GM12801 (cell line): ENCODE measurements around the gene CYP2D6.

ENCODE experiments used
- TF ChIP-seq, protein P1 (sequence below): IDR thresholded peaks from one replicate; pipeline ENCODE4 v1.5.1; 2011; ENCODE audit warnings: control low read depth; ENCODE audit not compliant: insufficient read length; ENCODE audit errors: extremely low read depth

The CYP2D6 gene

DNA sequence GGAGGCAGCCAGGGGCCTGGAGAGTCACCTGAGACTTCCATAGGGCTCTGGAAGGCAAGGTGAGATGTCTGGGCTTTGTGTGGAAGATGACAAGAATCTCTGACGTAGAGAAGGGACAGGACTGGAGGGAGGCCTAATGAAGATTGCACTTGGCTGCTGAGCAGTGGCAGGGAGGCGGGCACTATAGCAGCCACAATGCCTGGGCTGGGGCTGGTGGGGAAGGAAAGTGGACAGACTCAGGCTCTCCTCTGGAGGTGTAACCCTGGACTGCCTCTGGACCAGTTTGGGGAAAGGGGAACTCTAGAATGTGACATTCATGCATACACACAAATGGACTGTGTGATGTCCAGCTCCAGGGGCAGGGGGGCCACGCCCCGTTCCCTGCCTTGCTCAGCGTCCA is 34.3 kb upstream of the CYP2D6 start:
- TF ChIP-seq, protein P1, sequence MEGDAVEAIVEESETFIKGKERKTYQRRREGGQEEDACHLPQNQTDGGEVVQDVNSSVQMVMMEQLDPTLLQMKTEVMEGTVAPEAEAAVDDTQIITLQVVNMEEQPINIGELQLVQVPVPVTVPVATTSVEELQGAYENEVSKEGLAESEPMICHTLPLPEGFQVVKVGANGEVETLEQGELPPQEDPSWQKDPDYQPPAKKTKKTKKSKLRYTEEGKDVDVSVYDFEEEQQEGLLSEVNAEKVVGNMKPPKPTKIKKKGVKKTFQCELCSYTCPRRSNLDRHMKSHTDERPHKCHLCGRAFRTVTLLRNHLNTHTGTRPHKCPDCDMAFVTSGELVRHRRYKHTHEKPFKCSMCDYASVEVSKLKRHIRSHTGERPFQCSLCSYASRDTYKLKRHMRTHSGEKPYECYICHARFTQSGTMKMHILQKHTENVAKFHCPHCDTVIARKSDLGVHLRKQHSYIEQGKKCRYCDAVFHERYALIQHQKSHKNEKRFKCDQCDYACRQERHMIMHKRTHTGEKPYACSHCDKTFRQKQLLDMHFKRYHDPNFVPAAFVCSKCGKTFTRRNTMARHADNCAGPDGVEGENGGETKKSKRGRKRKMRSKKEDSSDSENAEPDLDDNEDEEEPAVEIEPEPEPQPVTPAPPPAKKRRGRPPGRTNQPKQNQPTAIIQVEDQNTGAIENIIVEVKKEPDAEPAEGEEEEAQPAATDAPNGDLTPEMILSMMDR, result no peak

DNA sequence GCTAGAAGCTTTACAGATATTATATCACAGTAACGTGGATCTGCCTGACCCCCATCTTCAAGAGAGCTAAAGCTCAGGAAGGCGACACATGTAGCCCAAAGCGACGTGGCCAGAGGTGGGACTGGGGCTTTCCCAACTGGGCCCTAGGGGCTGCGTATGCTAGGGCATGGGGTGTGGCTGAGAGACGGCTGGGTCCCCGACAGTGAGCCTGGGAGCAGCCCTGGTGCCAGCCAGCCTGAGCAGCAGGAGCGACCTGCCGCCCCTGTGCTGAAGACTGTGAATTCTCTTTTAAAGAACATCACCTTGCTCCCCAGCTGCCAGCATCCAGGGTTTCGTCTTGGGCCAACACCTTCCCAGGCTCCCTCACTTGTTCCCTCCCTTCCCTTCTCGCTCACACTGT is 32.9 kb upstream of the CYP2D6 start:
- TF ChIP-seq, protein P1, result no peak

DNA sequence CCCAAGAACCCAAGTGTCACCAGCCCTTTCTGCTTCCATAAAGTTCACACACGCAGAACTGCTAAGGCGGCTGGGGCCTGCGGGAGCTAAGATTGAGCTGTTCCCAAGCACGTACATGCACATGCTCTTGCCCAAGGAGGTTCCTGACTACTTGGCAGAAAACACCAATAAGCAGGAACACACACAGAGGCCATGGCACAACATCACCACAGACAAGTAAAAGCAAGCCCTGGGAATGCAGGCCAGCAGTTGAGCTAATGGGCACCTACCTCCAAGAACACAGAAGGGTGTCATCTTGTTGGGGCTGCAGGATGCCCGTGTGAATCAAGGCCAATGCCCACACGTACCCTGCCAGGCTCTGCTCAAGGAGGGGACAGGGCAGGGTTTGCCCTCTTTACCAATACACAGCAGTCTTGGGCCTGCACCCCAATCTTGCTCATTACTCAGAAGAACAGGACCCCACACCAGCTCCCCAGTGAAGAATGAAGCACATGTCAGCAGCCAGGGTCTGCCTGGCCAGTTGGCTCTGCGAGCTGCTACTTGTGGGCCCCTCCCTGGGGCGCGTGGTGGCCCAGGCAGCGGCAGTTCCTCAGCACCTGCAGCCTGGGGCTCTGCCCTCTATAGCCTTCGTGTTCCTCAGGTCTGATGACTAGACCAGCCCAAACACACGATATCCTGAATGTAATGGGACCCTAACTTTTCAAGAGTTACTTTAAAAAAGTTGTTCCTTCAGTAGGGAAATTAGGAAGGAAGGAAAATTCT is 32.3 kb upstream of the CYP2D6 start:
- TF ChIP-seq, protein P1, result no peak

DNA sequence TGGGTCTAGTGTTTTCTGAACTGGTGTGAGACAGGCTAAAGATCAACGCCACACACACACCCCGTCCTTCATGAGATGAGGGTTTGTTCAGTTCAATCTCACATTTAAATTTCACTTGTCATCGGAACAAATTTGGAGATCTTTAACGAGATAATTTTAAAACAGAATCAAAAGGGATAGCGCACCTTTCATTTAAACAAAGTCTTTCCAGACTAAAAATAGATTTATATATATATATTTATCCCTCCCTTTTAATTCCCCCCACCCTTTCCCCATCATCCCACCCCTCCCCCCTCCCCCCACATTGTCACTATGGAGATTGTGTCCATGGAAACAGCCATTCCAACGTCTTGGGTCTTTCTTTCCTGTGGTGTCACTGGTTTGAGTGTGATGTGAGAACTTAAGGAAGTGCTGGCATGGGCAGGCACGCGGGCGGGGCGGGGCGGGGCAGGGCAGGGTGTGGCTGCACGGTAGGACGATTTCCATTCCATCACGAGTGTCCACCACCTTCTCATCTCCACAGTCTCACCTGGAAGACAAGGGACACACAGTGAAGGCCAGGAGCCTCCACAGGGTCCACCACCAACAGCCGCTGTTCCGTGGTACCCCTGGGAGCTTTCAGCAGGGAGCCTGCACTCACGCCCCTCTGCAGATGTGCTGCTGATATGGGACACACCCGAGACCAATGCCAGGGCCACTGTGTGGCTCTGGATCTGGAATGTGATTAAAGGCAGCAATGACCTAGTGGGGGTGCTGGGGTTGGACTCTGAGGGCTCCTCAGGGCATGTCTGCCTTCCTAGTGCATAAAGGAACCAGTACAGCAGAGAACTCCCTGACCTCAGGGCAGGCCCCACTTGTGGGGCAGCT is 30.5 kb upstream of the CYP2D6 start:
- TF ChIP-seq, protein P1, result no peak

DNA sequence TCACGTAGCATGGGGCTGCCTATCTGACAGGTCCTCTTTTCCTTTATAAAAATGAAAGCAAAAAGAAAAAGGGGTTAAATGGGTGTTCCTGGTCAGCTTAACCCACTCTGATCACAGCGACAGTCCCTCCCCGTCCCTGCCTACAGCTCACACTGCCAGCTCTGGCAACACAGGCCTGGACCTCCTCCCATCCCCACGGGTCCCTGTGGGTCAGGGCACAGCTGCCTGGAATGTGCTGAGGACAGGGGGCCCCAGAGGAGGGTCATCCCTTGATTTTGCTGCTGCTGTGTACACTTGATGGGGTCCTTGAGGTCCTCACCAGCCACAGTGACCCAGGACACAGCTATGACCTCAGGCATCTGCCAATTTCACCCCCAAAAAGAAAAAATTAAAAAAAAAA is 29.6 kb upstream of the CYP2D6 start:
- TF ChIP-seq, protein P1, result no peak

DNA sequence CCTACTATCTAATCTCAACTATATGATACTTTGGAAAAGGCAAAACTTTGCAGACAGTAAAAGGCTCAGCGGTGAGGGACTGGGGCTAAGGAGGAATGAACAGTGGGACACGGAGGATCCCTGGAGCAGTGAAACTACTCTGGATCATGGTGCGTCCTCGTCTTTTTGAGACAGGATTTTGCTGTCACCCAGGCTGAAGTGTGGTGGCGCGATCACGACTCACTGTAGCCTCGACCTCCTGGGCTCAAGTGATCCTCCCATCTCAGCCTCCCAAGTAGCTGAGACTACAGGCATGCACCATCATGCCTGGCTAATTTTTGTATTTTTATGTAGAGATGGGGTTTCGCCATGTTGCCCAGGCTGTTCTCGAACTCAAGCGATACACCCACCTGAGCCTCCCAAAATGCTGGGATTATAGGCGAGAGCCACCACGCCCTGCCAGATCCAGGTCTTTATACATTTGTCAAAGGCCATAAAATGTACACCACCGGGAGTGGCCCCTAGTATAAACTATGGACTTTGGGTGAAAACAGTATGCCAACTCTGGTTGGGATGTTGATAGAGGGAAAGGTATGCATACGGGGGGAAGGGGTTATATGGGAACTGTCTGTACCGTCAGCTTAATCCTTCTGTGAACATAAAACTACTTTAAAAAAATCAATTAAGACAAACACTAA is 28.0 kb upstream of the CYP2D6 start:
- TF ChIP-seq, protein P1, result no peak

DNA sequence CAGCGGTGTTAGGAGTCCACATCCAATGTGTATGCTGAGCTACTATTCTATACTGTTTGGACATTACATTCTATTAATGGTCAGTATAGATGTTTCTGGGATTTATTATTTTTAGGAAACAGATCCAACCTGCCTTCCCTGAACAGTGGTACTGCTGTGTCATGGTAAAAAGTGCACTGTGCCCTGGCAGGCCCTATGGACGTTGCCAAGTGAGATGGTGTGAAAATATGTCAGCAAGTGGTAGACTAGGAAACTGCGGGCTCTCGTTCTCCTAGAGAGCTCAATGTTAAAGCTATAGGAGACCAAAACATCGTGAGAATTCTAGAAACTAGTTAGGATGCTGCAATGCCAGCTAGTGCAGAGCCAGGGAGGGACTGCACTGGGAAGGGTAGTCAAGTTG is 26.0 kb upstream of the CYP2D6 start:
- TF ChIP-seq, protein P1, result no peak
